ENCODE results near the gene CNTNAP3.
"Not testable (repeated sequence)": the region's sequence is repeated elsewhere in the genome, so short reads cannot be mapped to it uniquely, and the experiment has no call there.

Gene CNTNAP3

GRCh38 chr9:39028168-39028567 is 259.8 kb downstream of the CNTNAP3 start:
- not testable (repeated sequence) for H3K9me3 ChIP-seq (ENCODE audit: control insufficient read depth in 2 of 2, low read length in 2 of 2); H3K27ac ChIP-seq (ENCODE audit: low read length); H3K4me1 ChIP-seq (ENCODE audit: control insufficient read depth, insufficient read depth, low read length); H3K27me3 ChIP-seq (ENCODE audit: control insufficient read depth in 1 of 2, insufficient read depth in 2 of 2, low read length in 2 of 2); H3K9ac ChIP-seq (ENCODE audit: low read length in 2 of 2); H3K36me3 ChIP-seq (ENCODE audit: control insufficient read depth in 2 of 2, insufficient read depth in 2 of 2, low read length in 2 of 2); H3K4me3 ChIP-seq (ENCODE audit: low read length in 2 of 2)

GRCh38 chr9:39025911-39026588 is 261.9 kb downstream of the CNTNAP3 start:
- H3K9me3 ChIP-seq (ENCODE audit: control insufficient read depth in 2 of 2, low read length in 2 of 2); H3K27me3 ChIP-seq (ENCODE audit: control insufficient read depth in 1 of 2, insufficient read depth in 2 of 2, low read length in 2 of 2); H3K4me3 ChIP-seq (ENCODE audit: low read length in 2 of 2); H3K36me3 ChIP-seq (ENCODE audit: control insufficient read depth in 2 of 2, insufficient read depth in 2 of 2, low read length in 2 of 2); H3K27ac ChIP-seq (ENCODE audit: low read length); H3K9ac ChIP-seq (ENCODE audit: low read length in 2 of 2); H3K4me1 ChIP-seq (ENCODE audit: control insufficient read depth, insufficient read depth, low read length): not testable (repeated sequence)

All from stomach smooth muscle (tissue), 2 donors.